HG03039 (cell line): ENCODE data around the gene GOLT1B.
"Not testable (repeated sequence)": the region's sequence is repeated elsewhere in the genome, so short reads cannot be mapped to it uniquely, and the experiment has no call there.

ENCODE experiments used
- ATAC-seq: cut with Tn5 transposase; IDR thresholded peaks from one replicate; pipeline ENCODE4 v1.9.1; 2021; ENCODE audit warnings: mild to moderate bottlenecking, moderate library complexity; ENCODE audit not compliant: unreplicated experiment

Gene GOLT1B, protein sequence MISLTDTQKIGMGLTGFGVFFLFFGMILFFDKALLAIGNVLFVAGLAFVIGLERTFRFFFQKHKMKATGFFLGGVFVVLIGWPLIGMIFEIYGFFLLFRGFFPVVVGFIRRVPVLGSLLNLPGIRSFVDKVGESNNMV

DNA sequence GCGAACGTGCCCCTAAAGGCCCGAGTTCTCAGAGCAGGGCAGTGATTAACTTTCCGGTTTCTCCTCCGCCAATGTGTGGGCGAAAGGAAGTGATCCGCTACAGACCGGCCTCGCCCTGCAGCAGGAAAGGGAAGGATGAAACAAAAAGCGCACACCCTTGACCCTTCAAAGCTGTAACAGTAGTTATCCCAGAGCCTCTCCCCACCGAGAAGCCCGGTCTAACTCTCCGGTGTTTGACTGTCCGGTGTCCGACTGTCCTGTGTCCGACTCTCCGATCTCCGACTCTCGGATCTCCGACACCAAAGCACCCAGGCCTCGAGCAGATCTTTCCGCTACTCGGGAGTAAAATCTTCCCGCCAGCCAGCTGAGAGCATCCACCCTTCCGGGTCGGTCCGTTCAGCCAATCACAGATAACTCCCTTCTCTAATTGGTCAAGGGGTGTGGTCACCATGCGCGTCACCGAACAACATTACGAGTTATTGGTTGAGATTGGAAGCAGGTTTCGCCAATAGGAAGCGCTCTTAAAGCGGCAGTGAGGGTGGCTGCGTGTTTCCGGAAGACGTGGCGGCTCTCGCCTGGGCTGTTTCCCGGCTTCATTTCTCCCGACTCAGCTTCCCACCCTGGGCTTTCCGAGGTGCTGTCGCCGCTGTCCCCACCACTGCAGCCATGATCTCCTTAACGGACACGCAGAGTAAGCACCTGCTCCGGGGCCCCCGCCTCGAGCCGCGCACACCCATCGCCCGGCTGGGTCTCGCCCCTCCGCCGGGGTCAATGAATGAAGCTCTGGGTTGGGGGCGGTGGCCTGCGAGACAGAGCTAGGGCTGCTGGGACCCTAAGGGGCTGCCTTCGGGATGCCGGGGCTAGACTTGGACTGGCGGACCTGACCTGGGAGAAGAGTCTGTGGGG, at the start of gene GOLT1B, which contains the start of gene RECQL:
Gene GOLT1B (plus strand): TSS at position 532 of the 906 bp plus-strand sequence. CDS start 135 bp downstream, at position 667.
Gene RECQL (minus strand): TSS at position 378 of the 906 bp plus-strand sequence. CDS start 2,065 bp downstream, outside the sequence.
- peak; percentile 99 for ATAC-seq

DNA sequence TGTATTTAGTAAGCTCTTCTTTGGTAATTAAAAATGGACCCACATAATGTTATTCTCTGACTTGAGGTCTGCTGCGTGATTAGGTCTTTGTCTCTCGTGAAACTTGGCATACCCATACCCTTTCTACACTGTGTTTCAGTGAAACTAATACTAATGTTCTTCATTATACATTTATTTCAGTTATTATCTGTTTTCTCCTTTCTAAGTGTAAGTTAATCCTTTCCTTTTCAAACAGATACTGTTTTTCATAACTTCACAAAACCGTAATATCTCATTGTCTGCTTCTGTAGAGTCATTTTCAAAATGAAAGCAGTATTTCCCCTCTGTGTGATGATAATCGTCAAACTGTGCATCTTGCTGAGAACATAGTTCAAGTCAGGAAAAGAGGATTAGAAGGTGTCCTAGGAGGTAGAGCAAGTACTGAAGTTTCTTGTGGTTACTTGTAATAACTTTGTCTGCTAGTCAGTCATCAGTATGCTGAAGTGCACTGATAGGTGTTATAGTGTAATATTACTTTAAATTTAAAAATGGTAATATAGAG, 48.2 kb upstream of the GOLT1B start:
- ATAC-seq, result peak; percentile 47

DNA sequence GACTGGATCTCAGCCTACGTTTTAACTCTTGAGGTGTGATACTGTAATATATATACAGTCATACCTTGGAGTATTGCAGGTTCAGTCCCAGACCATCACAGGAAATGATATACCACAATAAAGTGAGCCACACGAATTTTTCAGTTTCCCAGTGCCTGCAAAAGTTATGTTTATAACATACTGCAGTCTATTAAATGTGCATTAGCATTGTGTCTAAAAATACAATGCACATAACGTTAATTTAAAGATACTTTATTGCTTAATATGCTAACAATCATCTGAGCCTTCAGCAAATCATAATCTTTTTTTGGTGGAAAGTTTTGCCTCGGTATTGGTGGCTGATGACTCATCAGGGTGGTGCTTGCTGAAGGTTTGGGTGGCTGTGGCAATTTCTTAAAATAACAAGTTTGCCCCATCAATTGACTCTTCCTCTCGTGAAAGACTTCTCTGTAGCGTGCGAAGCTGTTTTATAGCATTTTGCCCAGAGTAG, 45.3 kb upstream of the GOLT1B start:
- ATAC-seq, result no peak

DNA sequence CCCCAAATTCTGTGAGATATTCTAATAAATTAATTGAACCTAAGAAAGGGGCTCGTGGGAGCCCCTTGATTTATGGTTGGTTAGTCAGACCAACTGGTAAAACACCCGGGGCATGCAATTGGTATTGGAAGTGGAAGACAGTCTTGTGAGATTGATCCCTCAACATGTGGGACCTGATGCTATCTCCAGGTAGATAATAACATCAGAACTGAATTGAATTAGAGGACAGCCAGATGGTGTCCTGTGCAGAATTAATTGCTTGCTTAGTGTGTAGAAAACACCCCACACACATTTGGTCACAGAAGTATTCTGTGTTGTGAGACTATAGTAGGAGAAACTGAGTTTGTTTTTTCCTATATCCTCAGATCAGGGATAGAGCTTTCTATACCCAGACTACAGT, 42.1 kb upstream of the GOLT1B start:
- no peak for ATAC-seq

DNA sequence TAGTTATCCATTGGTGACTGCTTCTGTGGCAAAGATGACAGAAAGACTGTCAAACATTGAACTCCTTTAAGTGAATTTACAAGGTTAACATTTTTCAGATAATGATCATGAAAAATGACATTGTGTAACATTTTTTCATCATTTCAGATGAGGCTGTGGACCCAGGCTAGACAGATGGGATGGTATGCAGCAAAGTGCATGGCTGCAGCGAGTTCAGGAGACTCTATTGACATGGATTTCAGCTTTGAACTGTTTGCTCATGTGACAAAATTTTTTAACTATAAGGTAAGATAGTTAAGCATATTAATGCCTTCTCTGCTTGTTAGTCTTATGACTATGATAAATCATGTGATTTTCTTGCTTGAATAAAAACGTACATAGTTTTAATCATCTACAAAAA, 34.3 kb upstream of the GOLT1B start:
- not testable (repeated sequence) for ATAC-seq

DNA sequence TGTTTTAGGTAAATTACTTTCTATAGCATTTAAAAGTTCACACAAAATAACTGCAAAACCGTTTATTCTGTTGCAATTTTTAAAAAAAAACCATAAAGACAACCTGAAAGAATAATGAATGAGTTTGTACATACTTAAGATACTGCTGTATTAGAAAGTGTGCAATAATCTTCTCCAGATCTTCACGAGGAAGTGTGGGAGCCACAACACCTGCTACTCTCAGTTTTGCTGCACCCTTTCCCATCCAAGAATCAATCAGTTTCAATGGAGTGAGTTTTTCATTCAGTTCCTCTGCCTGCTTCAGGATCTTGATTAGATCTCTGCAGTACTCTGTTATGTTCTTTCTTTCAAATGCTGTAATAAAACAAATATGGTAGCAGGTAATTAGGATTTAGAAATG, 30.3 kb upstream of the GOLT1B start:
- ATAC-seq, result no peak

DNA sequence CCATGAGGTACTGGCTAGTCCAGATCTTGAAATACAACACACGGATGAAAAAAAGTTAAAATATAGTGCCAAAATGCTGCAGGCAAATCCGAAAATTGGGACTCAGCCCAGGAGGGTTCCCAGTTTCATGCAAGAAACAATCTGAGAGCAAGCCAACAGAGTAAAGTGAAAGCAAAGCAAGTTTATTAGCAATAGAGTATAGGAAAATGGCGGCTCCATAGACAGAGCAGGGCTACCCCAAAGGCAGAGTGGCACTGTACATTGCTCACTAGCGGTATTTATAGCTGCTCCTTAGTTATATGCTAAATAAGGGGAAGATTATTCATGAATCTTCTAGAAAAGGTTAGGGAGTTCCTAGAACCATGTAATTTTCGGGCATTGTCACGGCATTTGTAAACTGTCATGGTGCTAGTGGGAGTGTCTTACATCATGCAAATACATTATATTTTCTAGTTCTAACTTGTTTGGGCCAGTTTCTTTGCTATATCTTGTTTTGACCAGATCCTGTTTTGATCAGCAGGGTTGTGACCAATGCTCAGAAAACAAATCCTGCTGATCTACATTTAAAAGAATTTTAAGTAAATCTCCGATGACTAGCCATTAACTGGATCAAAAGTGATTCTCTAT, 29.3 kb upstream of the GOLT1B start:
- ATAC-seq, result no peak

DNA sequence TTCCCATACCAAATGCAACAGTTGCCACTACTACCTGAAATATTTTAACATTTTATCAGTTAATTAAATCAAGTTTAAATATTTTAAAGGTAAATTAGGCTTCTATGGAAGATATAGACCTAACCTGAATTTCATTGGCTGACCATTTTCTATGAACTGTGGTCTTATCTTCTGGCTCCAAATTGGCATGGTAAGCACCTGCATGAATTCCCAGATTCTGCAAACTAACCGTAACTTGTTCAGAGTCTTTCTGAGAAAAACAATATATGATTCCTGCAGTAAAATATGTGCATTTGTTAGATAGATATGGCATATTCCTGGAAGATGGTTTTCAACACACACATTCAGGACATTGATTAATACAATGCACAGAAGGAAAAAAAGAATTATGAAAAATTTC, 26.0 kb upstream of the GOLT1B start:
- ATAC-seq, result no peak

DNA sequence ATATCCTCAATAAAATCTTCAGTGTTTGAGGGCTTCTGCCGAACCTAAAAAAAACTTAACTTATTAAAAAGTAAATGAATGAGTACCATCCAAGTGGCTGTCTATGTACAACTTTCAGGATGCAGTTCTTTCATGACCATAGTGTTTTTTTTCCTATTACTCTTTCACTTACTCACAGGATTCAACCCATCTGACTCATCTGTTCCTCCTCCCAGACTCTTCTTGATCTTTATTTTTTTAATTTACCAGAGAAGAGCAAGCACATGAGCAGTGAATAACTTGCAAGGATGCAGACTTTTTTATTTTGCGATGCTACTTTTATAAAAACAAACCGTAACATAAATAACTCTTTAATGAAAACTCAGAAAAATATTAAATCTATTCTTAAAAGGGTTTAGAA, 24.6 kb upstream of the GOLT1B start:
- ATAC-seq, result no peak

DNA sequence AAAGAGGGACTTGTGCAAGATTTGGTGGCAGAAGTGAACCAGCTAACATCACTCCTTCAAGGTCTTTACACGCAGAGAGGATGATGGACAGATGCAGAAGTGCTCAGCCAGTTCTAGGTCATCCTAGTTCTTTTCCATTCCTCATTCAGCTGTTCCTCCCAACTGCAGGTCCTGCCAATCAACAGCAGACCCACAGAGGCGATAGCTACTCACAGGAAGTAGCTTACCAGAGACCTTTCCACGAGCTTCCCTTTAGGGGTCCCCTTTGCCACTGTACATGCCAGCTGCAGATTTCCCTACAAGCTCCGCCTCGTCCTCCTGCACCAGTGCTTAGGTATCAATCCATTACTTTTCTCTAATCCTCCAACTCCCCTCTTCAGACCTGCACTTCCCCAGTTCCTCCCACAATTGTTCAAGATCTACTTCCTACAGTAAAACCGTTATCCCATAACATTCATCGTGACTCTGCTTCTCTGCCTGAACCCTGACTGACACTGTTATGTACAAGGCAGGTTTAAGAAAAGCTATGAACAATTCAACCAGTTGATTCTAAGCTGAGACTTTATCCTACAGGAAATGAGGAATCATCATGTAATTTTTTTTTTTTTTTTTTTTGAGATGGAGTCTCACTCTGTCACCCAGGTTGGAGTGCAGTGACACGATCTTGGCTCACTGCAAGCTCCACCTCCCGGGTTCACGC, 22.7 kb upstream of the GOLT1B start:
- no peak for ATAC-seq

DNA sequence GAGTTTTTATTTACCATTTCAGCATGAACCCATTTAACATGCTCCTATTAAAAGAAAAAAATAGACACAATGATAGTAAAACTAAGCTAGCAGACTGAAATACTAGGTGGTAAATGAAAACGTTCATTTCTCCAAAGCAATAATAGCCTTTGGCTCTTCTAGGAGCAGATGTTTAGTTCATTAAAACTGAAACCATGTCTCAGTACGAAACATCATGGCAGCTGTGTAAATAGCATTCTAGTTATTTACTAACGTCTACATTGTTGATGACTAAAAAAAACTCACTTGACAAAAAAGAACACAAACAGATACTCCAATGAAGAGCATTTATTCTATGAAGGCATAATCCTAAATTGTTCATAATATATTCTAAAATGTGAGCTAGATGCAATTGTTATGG, 18.1 kb upstream of the GOLT1B start:
- ATAC-seq, result no peak

DNA sequence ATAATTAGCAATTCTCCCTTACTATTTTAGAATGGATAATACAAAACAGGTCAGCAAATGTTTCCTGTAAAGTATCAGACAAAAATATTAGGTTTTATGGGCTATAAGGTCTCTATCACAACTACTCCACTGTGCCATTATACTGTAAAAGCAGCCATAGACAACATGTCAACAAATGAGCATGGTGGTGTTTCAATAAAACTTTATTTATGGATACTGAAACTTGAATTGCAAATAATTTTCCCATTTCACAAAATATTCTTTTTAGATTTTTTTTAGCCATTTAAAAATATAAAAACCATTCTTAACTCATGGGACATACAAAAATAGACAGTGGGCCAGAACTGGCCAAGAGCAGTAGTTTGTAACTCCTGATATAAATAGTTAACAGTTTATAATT, 15.6 kb upstream of the GOLT1B start:
- ATAC-seq, result no peak

DNA sequence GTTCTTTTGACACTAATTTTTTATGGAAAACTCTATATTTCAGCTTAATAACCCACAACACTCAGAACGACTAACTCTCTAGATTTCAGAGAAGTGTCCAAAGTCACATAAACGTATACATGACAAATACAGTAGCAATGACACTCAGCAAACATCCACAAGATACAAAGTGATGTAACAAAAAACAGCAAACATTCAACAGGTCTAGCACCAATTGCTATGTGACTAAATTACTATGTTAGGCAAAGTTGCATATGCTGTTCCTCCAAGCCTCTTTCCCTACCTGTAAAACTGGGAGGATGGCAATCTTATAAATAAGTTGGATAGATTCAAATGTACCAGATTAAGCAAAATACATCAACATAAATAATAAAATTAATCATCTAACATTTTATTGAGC, 1.8 kb upstream of the GOLT1B start:
- ATAC-seq, result no peak

DNA sequence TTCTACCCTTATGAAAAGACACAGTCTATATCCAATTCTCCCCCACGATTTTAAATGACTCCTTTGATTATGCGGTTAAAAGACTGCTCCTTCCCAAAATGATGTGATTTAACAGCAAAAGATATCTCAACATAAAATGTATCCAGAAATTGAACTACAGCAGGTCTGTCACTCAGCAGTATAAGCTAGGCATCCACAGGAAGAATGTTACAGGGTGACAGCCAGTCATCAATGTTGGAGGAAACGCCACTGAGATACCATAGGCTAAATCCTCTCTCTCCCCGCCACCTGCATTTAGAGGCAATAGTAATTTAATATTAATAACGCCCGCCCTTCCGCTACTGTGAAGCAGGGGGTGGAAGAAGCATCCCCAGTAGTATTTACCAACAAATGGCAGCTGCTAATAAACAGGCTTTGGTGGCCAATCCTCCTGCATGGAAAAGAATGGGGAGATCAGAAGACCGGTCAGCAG, 767 bp upstream of the GOLT1B start:
- ATAC-seq, result no peak

DNA sequence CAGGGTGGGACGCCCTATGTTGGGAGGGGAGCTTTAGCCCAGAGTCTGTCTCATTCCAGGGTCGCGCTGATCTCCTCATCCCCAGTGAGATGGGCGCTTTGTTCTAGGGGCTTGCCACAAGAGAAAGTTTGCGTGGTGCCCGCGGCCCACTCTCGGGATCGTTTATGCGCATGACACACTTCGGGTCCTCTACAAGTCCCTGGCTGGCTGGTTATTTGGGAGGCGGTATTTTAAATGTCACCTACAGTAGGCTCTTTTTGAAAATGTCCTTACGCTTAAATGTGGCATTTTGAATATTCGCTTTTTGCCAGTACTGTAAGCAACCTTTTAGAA, 541 bp downstream of the GOLT1B start:
- peak; percentile 2 for ATAC-seq

DNA sequence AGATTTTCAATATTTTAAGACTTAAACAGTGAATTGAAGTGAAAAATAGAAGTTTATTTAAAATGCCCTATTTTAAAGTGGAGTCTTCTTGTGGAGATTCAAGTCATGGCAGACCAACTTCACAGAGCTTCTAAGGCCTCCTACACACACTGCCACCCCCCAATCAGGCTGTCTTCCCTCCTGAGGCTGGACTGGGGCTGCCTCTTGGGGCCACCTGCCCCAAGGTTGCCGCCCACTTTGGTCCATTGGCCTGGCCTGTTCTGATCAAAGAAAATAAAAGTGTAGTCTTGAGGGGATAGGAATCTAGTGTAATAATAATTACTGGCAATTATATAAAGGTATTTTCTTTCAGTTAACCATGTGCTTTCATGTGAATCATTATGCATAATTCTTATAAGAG, 1.3 kb downstream of the GOLT1B start:
- no peak for ATAC-seq

DNA sequence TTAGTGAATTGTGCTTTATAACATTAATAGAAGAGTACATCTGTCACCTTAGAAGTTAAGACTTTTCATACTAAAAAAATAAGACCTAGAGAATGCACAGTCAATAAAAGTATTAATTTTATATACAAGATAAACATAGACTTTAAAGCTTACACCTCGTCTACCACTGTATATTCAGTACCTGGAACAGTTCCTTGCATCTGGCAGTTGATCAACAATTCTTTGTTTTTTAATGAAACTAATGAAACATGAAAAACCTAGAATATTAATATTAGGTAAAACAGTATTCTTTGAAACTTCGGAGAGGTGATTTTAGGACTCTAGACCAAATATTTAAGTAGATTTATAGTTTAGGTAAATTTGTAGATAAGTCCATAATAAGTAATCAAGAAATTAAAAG, 4.3 kb downstream of the GOLT1B start:
- no peak for ATAC-seq

DNA sequence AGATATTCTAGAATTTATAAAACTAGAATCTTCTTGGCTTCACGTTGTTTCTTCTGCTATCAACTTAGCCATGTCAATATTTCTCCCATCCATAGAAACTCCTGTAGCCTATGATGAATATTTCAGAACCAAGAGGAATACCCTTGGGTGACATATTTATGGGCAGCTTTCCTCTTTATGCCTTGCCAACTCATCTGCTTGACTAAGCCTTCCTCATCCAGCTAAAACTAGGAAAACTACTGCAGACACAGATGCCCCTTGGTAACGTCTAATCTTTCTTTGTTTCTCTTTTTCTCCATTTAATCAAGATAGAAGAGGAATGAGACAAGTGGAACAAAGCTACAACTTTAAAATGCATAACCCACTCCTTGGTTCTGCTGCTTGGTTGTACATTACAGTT, 6.3 kb downstream of the GOLT1B start:
- no peak for ATAC-seq

DNA sequence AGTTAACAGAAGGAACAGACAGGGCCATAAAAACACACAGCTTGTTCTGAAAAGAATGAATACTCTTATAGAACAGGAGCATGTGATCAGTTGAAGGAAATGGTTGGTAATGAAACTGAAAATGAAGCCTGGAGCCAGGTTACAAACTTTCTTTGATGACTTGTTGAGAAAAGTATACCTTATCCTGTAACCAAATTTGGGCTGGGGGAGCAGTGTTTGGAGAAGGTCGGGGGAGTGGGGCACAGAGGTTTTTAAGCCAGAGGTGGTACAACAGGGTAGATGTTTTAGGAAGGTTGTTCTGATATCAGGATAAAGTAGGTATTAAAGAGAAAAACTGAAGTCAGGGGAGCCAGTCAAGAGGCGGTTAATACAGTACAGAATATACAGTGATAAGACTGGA, 8.2 kb downstream of the GOLT1B start:
- peak; percentile 96 for ATAC-seq

DNA sequence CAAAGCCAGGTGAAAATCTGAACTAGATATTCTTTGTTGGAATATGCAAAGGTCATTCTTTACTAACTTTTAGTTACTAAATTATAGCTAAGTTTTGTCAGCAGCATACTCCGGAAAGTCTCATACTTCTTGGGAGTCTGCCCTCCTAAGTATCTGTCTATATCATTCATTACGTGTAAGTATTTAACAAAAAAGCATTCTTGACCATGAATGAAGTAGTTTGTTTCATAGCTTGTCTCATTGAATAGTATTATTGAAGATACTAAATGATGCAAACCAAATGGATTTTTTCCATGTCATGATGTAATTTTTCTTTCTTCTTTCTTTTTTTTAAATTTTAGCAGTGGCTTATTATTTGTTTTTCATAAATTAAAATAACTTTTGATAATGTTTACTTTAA, 14.7 kb downstream of the GOLT1B start:
- ATAC-seq, result no peak

DNA sequence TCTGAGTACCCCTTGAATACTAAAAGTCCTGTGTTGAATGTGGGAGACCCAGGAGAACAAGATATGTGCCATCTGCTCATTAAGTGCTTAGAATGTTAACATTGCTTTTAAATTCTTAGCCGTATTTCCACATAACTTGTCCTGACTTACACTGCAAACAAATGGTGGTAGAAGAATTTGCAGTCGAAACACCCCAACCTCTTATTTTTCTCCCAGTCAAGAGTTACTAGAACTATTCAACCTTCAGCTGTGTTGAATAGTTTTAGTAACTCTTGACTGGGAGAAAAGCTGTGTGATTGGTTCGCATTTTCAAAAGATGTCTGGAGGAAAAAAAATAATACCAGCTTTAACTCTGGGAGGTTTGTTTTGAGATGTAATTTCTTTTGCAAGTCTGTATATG, 16.9 kb downstream of the GOLT1B start:
- no peak for ATAC-seq
